MCF 10A (cell line): ENCODE measurements around the gene KCTD13. TPM values are rescaled to one million over a fixed set of nuclear protein-coding genes. Genes with fewer than 3 reads are reported as not detected.

Source experiments
- BruUV-seq: library from RNA; stranded (reverse); fragments of 400-500 nt; replicated peaks from 2 replicates; lab custom pipeline; 2021; lab: Mats Ljungman, UMichigan
- CTCF ChIA-PET: fragments of 300-600 bp; sonication (Branson Sonifier 250); formaldehyde crosslinking; extraction: SDS; loops from one replicate; lab custom pipeline; 2021; ENCODE audit warnings: antibody characterized with exemption, inconsistent platforms; lab: Yijun Ruan, JAX
- POLR2A ChIA-PET: fragments of 300-600, 350-650 bp; sonication (Branson Sonifier 250); formaldehyde crosslinking; extraction: SDS; loops from one replicate; lab custom pipeline; 2020; ENCODE audit warnings: antibody characterized with exemption, inconsistent platforms; lab: Yijun Ruan, JAX
- DNase-seq: peaks from one replicate; pipeline ENCODE4 v3.0.0-alpha.2; 2018; ENCODE audit not compliant: unreplicated experiment
- H3K27ac Mint-ChIP-seq: one replicate; pipeline ENCODE4 v1.8.0; 2022; ENCODE audit warnings: mild to moderate bottlenecking, low read depth, mixed read lengths; ENCODE audit not compliant: unreplicated experiment
- H3K27me3 Mint-ChIP-seq: one replicate; pipeline ENCODE4 v1.8.0; 2022; ENCODE audit warnings: mixed read lengths; ENCODE audit not compliant: insufficient read depth, unreplicated experiment
- H3K36me3 Mint-ChIP-seq: one replicate; pipeline ENCODE4 v1.8.0; 2022; ENCODE audit warnings: mild to moderate bottlenecking, moderate library complexity, mixed read lengths; ENCODE audit not compliant: insufficient read depth, unreplicated experiment
- H3K4me1 Mint-ChIP-seq: one replicate; pipeline ENCODE4 v1.8.0; 2022; ENCODE audit warnings: mixed read lengths; ENCODE audit not compliant: insufficient read depth, unreplicated experiment
- H3K4me3 Mint-ChIP-seq: one replicate; pipeline ENCODE4 v1.8.0; 2022; ENCODE audit warnings: mild to moderate bottlenecking, moderate library complexity, mixed read lengths; ENCODE audit not compliant: unreplicated experiment
- H3K9me3 Mint-ChIP-seq: one replicate; pipeline ENCODE4 v1.8.0; 2022; ENCODE audit warnings: mixed read lengths; ENCODE audit not compliant: unreplicated experiment
- CTCF ChIP-seq: fragments of 200-600 bp; IDR thresholded peaks from one replicate; pipeline ENCODE4 v1.8.0; 2022; ENCODE audit warnings: antibody characterized with exemption, mild to moderate bottlenecking; ENCODE audit not compliant: unreplicated experiment
- intact Hi-C: fragments of 100-400 bp; cut with micrococcal nuclease; formaldehyde crosslinking; loops from 2 replicates; pipeline ENCODE4 v1.14.1; 2022
- total RNA-seq: library from RNA; stranded (reverse); gene quantifications from 2 replicates; pipeline ENCODE4 v1.2.3, GENCODE V29; 2022

Gene KCTD13
- total RNA-seq, 1 experiment from 2014 or later = 38.9 TPM

GRCh38 chr16:29968205-29968604, 42.2 kb upstream of the KCTD13 start:
- ChIA-PET CTCF (interaction anchor here (0.7 kb wide), 1 partner anchor 54 kb away, joined by 3 read pairs; no protein-coding TSS in a partner anchor), POLR2A (interaction anchor here (1.4 kb wide), 1 partner anchor 41 kb away, joined by 5 read pairs; no protein-coding TSS in a partner anchor)
- no TSS peak for BruUV-seq
- Mint-ChIP-seq H3K9me3 (no peaks in the 10 kb centered on the region), H3K4me3 (no peak overlapping the region), H3K36me3 (peaks cover 42% of the 10 kb centered on the region), H3K4me1 (peaks cover 3% of the 10 kb centered on the region), H3K27ac (no peak overlapping the region), H3K27me3 (no peaks in the 10 kb centered on the region)
- intact Hi-C loops = no loop called here
- TF ChIP-seq CTCF = no peak
- no peak for DNase-seq

GRCh38 chr16:29963021-29963743, 37.2 kb upstream of the KCTD13 start:
- Mint-ChIP-seq H3K4me1 (peaks cover 16% of the 10 kb centered on the region), H3K27me3 (no peaks in the 10 kb centered on the region), H3K9me3 (no peaks in the 10 kb centered on the region), H3K27ac (peak overlapping the region; percentile 77), H3K4me3 (peak overlapping the region; percentile 89), H3K36me3 (peaks cover 22% of the 10 kb centered on the region)
- POLR2A ChIA-PET = interaction anchor here (0.6 to 3.8 kb wide), 13 partner anchors 11 to 174 kb away, joined by 3 to 75 read pairs (median 4); partner anchors contain the start of genes ASPHD1, CDIPT, HIRIP3 and KCTD13
- BruUV-seq = no TSS peak
- DNase-seq = no peak
- TF ChIP-seq CTCF = no peak
- CTCF ChIA-PET = interaction anchor here (1.3 to 3.2 kb wide), 3 partner anchors 19 to 155 kb away, joined by 4 to 25 read pairs (median 7); partner anchors contain the start of gene KCTD13
- intact Hi-C loops = no loop called here

GRCh38 chr16:29962344-29962994, 36.4 kb upstream of the KCTD13 start:
- no peak for TF ChIP-seq CTCF
- peak overlapping the region; percentile 89 for H3K4me3 Mint-ChIP-seq
- POLR2A ChIA-PET = interaction anchor here (0.6 to 3.8 kb wide), 19 partner anchors 9 to 283 kb away, joined by 3 to 75 read pairs (median 4); partner anchors contain the start of genes ALDOA, ASPHD1, CDIPT and HIRIP3
- BruUV-seq = TSS peak; percentile 59
- H3K4me1 Mint-ChIP-seq = peaks cover 16% of the 10 kb centered on the region
- peak; percentile 19 for DNase-seq
- H3K9me3 Mint-ChIP-seq = no peaks in the 10 kb centered on the region
- H3K27me3 Mint-ChIP-seq = no peaks in the 10 kb centered on the region
- CTCF ChIA-PET = interaction anchor here (1.1 to 3.2 kb wide), 6 partner anchors 18 to 155 kb away, joined by 3 to 25 read pairs (median 4); partner anchors contain the start of gene KCTD13
- H3K27ac Mint-ChIP-seq = peak overlapping the region; percentile 77
- peaks cover 14% of the 10 kb centered on the region for H3K36me3 Mint-ChIP-seq
- intact Hi-C loops = no loop called here
